ENCODE measurements around the gene SHISA5. TPM values are rescaled to one million over a fixed set of nuclear protein-coding genes. Genes with fewer than 3 reads are reported as not detected.

Gene SHISA5, protein sequence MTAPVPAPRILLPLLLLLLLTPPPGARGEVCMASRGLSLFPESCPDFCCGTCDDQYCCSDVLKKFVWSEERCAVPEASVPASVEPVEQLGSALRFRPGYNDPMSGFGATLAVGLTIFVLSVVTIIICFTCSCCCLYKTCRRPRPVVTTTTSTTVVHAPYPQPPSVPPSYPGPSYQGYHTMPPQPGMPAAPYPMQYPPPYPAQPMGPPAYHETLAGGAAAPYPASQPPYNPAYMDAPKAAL
- total RNA-seq (145 and 147 TPM in 2 replicates), polyA plus RNA-seq (133 and 183 TPM in 2 replicates), polyA minus RNA-seq (204 and 239 TPM in 2 replicates)
- 171 TPM for total RNA-seq (2013)

- H3K79me2 ChIP-seq (ENCODE audit: control insufficient read depth, insufficient read depth, low read length), result no peaks in the 10 kb centered on the region
- ChIA-PET POLR2A (interaction anchor here (0.6 to 1.6 kb wide), 4 partner anchors 22 to 38 kb away, joined by 3 to 6 read pairs (median 6); a partner anchor contains a TSS), CTCF (interaction anchor here (1.1 to 10.6 kb wide), 5 partner anchors 12 to 104 kb away, joined by 3 to 240 read pairs (median 16); a partner anchor contains a TSS)
- no peaks in the 10 kb centered on the region for H4K20me1 ChIP-seq (ENCODE audit: control insufficient read depth, insufficient read depth, low read length, poor library complexity, severe bottlenecking)
- peak within 1 kb of the TSS; percentile 98 for H3K4me2 ChIP-seq (replicated peaks; ENCODE audit: low read depth, low read length, poor library complexity, severe bottlenecking)
- no peaks in the 10 kb centered on the region for H3K9me3 ChIP-seq (ENCODE audit: control extremely low read depth in 1 of 3, control insufficient read depth in 2 of 3, insufficient read depth in 1 of 3, low read length in 2 of 3)
- ATAC-seq (ENCODE audit: low read depth) (peak; percentile 66), DNase-seq (peak; percentile 65)
- intact Hi-C loops (cut with micrococcal nuclease), result no loop called here
- Mint-ChIP-seq H3K9me3 (ENCODE audit: insufficient read depth) (no peaks in the 10 kb centered on the region), H3K4me1 (peaks cover 27% of the 10 kb centered on the region), H3K4me3 (peak within 1 kb of the TSS; percentile 79), H3K27ac (peak within 1 kb of the TSS; percentile 79), H3K27me3 (no peaks in the 10 kb centered on the region)
- peak within 1 kb of the TSS; percentile 79 for H3K9ac ChIP-seq (ENCODE audit: low read length)
- TF ChIP-seq EZH2 (IDR thresholded peaks at IDR 0.05; ENCODE audit: borderline replicate concordance, insufficient read depth, low read depth, low read length, poor library complexity, severe bottlenecking), result no peak
- TF ChIP-seq, protein P1, sequence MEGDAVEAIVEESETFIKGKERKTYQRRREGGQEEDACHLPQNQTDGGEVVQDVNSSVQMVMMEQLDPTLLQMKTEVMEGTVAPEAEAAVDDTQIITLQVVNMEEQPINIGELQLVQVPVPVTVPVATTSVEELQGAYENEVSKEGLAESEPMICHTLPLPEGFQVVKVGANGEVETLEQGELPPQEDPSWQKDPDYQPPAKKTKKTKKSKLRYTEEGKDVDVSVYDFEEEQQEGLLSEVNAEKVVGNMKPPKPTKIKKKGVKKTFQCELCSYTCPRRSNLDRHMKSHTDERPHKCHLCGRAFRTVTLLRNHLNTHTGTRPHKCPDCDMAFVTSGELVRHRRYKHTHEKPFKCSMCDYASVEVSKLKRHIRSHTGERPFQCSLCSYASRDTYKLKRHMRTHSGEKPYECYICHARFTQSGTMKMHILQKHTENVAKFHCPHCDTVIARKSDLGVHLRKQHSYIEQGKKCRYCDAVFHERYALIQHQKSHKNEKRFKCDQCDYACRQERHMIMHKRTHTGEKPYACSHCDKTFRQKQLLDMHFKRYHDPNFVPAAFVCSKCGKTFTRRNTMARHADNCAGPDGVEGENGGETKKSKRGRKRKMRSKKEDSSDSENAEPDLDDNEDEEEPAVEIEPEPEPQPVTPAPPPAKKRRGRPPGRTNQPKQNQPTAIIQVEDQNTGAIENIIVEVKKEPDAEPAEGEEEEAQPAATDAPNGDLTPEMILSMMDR (IDR thresholded peaks at IDR 0.05), result no peak
- H2AFZ ChIP-seq (ENCODE audit: insufficient read depth, low read depth, low read length, poor library complexity, severe bottlenecking), result peak within 1 kb of the TSS; percentile 89
- H3K4me3 ChIP-seq (ENCODE audit: control extremely low read depth in 1 of 5, extremely low read depth in 1 of 5, insufficient read depth in 1 of 5, low read depth in 2 of 5, low read length in 4 of 5), result peak within 1 kb of the TSS; percentile 40 to 75 (median 64)
- H3K27me3 ChIP-seq (replicated peaks in 1 of 4; ENCODE audit: control extremely low read depth in 1 of 4, control insufficient read depth in 3 of 4, insufficient read depth in 4 of 4, low read length in 3 of 4), result no peaks in the 10 kb centered on the region
- WGBS (ENCODE audit: insufficient coverage), result 5% methylated on average over 66 of the region's 66 CpGs
- peaks cover 14 to 25% of the 10 kb centered on the region in 2 donors for H3K4me1 ChIP-seq (ENCODE audit: control insufficient read depth in 2 of 2, insufficient read depth in 2 of 2, low read length in 2 of 2)
- H3K36me3 ChIP-seq (replicated peaks in 1 of 2; ENCODE audit: control extremely low read depth in 1 of 2, control insufficient read depth in 1 of 2, extremely low read depth in 1 of 2, insufficient read depth in 2 of 2, low read length in 1 of 2), result no peaks in the 10 kb centered on the region
- H3K27ac ChIP-seq (ENCODE audit: low read length in 2 of 2), result peak within 1 kb of the TSS; percentile 52 to 76
These were observed at the start of gene SHISA5 for GRCh38 chr3:48504051-48504946. TSS of gene SHISA5 (minus strand) at chr3:48504174. CDS start at chr3:48504094, 80 bp downstream.

Data from B cell (primary cell).